ENCODE results near the gene KLHL18.
"Not testable (repeated sequence)": the region's sequence is repeated elsewhere in the genome, so short reads cannot be mapped to it uniquely, and the experiment has no call there.

The KLHL18 gene

DNA sequence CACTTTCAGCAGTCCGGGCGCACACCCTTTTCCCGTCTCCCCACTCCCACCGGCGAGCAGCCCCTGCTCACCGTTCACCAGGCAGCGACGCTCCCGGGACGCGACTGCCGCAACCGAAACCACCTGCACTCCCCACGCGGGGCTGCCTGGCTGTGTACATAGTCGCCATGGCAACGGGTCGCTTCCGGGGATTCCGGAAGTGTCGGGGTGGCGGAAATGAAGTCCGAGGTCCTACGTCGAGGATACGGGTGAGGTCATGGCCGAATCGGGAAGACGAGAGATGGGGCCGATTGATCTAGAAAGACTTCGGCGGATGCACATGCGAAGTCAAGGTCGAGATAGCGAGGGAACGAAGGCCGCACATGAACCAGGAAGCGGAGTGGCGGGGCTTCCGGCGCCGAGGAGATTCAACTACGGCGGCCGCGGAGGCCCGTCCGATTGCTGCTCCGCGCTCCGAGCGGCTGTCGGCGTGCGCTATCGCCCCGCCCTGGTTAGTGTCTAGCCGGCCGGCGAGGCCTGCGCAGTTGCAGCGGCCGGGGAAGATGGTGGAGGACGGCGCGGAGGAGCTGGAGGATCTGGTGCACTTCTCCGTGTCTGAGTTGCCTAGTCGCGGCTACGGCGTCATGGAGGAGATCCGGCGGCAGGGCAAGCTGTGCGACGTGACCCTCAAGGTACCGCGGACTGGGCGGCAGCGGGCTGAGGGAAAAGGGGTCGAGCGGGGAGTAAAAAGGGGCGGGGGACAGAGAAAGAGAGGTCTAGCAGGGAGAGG, at the start of gene KLHL18, which contains the start of gene KIF9:
TSS of gene KLHL18 (plus strand) at position 521 of the 769 bp plus-strand sequence. CDS start at position 543, 22 bp downstream.
TSS of gene KIF9 (minus strand) at position 376 of the 769 bp plus-strand sequence. CDS start 5,425 bp downstream, outside the sequence.
- in situ Hi-C loops (cut with HindIII; ENCODE audit: low sequenced_read_pairs), result no loop called here

DNA sequence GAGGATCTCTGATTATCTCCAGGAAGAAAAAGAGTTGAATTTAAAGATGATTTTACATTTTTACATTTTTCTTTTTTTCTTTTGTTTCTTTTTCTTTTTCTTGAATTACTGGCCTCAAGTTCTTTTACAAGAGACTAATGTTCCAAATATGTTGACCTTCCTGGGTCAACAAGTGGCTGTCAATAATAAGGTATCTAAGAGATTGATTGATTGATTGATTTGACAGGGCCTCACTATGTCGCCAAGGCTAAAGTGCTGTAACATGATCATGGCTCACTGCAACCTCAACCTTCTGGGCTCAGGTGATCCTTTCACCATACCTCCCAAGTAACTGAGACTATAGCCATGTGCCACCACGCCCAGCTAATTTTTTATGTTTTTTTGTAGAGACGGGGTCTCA, 44.7 kb upstream of the KLHL18 start:
- in situ Hi-C loops (cut with HindIII; ENCODE audit: low sequenced_read_pairs), result no loop called here

DNA sequence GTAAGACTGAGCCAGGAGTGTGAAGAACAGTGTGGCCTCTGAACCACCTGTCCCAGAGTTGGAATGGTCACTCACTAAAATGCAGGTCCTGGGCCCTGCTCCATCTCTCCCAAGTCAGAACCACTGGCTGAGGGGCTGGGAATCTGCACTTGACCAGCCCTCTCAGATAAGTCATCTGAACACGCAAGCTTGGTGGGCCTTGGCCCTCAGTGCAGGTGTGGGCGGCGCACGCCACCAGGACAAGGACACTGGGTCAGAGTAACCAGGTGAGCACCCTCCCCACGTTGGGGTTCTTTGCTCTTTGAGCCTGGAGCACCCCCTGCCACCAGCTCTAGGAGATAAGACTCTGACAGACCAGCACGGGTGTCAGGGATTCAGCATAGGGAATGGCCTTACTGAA, 42.8 kb upstream of the KLHL18 start:
- in situ Hi-C loops (cut with HindIII; ENCODE audit: low sequenced_read_pairs), result no loop called here

DNA sequence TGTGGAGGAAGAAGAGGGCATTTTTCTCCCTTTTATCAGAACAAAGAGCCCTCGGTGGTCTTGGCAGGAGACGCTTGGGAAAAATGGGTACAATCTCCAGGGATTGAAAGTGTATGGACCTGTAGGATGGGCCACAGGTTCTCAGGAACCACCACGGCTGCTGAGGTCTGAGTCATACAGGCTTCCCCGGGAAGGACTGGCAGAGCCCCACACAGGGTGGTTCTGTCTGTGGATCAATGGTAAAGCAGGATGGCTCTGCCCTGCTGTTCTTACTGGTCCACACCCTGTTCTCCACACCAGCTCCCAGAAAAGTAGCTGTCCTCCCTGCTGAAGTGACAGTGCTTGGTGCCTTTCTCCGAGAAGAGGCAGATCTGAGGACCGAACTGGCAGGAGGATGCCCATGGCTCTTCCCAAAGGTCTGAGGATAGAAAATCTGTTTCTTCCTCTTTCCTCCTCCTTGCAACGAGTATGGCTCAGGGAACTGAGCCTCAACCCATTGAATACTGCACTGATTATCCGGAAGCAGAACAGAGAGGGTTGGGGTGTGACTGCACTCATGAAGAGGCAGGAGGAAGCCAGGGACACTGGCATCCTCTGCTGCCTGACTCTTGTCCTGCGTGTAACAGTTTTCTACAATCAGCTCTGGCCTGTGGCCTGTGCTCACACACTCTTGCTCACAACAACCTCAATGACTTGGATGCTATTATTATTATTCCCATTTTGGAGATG, 39.2 kb upstream of the KLHL18 start:
- in situ Hi-C loops (cut with HindIII; ENCODE audit: low sequenced_read_pairs), result no loop called here

DNA sequence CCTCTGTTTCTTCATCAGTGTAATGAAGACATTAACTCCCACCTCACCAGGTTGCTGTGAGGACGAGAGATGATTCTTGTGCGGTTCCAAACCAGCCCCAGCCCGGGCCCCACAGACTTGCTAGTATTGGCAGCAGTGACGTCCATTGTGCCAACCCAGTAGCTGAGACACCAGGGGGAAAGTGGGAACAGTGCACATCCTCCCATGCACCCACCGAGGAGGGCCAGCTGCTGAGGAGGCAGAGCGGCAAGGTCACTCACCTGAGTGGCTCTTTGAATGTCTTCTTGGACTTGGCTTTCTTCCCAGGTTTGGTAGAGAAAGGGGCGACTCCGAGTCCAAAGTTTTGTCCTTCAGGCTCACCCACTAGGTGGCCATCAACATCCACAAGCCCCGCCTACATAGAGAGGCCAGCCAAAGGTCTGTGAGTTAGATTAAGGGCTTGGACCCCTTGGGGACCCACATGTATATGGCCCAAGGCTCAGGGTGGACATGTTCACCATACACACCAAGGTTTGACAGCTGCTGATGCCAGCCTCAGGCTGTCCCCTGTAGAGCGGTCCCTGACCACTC, 38.1 kb upstream of the KLHL18 start:
- in situ Hi-C loops (cut with HindIII; ENCODE audit: low sequenced_read_pairs), result no loop called here

DNA sequence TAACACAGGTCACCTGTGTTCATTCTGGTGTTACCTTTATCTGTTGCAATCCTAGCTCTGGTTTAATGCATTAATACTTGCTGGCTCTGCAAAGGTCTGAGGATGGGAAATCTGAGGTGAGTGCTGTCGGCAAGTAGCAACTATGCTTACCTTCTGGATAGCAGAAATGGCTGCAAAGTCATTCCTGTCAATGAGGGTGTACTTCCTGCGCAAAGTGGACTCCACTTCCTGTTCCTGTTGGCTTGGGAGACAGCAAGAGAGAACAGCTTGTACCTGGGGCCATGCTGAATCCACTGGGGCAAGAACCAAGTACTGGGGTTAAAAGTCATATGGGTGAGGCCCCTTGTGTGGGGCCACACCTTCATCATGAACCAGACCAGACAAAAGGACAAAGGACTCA, 37.5 kb upstream of the KLHL18 start:
- in situ Hi-C loops (cut with HindIII; ENCODE audit: low sequenced_read_pairs), result no loop called here

DNA sequence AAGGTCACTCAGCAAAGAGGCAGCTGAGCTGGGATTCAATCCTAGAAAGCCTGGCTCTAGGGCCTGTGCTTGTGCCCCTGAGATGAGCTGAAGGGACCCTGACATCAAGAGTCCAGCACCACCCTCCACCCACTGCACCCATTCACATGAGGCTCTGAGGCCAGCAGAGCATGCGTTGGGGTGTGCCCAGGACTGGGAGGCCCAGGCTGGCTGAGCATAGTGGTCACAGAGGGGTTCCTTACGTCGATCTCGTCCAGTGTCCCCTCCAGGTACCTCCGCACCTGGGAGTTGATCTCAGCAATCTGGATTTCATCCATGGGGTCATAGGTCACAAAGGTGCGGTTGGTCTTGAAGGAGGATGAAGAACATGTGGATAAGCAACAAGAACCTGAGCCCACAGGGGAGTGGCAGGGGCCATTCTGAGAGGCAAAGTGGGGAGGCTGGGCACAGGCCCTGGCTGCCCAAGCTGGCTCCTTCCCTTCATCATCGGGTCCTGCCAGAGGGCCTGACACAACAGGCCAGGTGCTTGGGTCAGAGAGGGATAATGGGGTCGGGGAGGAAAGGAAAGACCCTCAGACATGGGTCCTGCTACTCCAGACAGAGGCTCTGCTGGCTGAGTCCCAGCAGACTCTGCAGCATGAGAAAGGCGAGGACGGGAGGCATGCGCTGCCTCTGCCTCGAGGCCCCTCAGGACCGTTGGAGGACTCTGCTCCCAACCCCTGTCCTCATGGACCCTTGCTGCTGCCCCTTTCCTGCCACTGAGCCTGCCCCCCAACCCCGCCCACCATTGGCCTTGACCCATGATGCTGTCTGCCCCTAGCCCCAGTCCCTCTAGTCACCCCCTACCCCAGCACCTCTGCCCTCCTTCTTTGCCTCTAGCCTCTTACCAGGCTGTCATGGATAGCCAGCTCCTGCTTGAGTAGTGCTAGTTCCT, 35.3 kb upstream of the KLHL18 start:
- in situ Hi-C loops (cut with HindIII; ENCODE audit: low sequenced_read_pairs), result no loop called here

DNA sequence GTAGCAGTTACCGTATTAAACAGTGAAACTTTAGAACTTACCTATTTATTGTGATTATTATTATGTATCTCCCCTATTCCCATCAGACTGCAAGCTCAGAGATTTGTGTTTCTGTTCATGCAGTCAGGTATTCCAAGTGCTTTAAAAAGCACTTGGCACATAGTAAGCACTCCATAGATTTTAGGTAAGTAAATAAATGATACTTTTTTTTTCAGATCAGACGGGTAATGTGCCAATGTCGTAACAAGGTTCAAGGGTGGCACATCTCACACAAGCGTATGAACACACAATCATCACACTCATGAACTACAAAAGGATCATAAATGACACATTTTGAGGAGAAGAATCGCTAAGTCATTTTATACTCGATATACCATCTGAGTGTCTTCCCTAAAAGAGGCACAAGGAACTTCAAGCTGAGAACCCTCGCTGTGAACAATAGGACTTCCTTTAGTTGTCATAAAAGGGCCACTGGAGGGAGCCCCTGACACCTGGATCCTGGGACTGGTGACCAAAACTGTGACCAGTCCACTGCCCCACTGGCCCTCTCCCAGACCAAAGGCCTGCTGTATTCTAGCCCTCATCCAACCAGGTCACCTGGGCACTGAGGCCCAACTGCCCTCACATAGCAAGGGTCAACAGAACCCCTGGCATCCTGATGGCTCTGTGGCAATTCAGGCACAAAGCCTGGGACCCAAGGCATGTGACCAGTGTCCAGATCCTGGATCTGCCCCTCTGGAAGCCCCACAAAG, 32.3 kb upstream of the KLHL18 start:
- in situ Hi-C loops (cut with HindIII; ENCODE audit: low sequenced_read_pairs), result no loop called here

DNA sequence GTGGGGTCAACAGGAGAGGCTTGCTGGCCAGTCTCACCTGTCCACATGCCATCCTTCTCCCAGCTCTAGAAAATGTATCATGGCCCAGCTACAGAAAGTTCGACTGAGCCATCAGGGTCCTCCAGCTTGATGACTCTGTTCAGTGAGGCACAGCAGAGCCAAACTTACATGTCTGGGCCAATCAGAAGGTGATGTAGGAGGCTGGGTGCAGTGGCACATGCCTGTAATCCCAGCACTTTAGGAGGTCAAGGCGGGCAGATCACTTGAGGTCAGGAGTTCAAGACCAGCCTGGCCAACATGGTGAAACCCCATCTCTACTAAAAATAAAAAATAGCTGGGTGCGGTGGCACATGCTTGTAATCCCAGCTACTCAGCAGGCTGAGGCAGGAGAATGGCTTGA, 31.7 kb upstream of the KLHL18 start:
- in situ Hi-C loops (cut with HindIII; ENCODE audit: low sequenced_read_pairs), result not testable (repeated sequence)

DNA sequence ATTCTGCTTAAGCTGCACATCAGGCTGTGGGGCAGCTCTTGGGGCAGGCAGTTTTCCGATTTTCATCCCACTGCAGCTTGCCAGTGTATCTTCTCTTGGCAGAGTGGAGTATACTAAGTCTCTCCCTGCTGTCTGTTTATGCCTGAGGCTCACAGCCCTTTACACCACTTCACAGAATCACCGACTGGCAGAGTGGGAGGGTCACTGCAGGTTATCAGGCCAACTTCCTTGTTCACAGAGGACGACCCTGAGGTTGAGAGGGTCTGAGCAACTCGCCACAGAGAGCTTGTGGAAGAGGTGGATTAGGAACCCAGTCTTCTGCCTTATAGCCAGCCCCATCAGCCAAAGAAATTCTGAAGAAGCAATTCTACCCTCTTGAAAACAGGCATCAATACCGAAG, 31.1 kb upstream of the KLHL18 start:
- in situ Hi-C loops (cut with HindIII; ENCODE audit: low sequenced_read_pairs), result no loop called here

DNA sequence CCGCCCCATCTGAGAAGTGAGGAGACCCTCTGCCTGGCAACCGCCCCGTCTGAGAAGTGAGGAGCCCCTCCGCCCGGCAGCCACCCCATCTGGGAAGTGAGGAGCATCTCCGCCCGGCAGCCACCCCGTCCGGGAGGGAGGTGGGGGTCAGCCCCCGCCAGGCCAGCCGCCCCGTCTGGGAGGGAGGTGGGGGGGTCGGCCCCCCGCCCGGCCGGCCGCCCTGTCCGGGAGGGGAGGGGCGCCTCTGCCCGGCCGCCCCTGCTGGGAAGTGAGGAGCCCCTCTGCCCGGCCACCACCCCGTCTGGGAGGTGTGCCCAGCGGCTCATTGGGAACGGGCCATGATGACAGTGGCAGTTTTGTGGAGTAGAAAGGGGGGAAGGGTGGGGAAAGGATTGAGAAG, 26.4 kb upstream of the KLHL18 start:
- in situ Hi-C loops (cut with HindIII; ENCODE audit: low sequenced_read_pairs), result not testable (repeated sequence)

DNA sequence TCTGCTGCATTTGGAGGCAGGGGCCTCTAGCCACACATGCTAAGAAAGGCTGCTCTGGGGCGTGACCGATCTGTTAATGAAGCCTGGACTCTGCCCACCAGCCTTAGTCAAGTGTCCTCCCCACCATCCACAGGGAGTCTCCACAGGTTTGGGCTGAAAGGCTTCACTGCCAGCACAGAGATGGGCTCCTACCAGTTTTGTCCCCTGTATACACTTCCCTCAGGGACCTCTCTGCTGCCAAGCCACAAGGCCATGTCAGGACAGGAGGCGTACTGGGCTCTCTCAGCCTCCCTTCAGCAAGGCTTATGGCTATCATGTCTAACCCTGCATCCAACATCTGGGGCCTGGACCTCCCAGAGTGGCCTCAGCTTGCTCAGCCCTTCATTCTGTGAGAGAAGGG, 23.6 kb upstream of the KLHL18 start:
- in situ Hi-C loops (cut with HindIII; ENCODE audit: low sequenced_read_pairs), result no loop called here

DNA sequence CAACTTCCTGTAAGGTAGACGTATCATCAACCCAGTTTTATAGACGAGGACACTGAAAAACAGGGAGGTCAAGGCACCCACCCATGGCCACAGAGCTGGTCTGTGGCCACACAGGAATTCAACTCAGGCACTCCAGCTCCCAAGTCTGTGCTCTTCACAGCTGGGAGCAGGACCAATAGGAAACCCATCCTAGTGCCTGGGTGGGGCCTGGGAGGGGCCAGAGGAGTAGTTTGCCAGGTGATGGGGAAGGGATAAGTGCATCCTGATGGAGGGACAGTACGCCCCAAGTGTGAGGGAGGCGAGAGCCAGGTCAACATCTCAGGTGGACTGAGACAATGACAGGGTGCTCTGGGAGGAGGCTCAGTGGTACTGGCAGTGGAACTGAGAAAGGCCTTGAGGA, 22.1 kb upstream of the KLHL18 start:
- in situ Hi-C loops (cut with HindIII; ENCODE audit: low sequenced_read_pairs), result no loop called here

DNA sequence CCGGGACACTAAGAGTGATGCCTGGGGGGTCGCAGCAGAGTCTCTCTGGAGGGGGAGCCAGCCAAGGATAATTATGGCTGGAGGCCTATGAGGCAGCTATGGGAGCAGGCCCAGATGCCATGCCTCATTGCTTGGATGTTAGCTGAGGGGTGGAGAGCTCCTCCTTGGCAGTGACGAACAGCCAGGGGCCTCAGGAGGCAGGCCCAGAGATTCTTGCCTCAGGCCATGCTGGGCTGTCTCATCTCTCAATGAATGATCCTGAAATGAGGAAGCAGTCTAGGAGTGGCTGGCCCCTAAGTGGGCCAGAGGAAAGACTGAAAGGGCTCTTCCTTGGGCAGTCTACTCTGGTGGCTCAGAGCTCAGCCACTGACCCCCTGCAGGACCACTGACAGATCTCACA, 21.4 kb upstream of the KLHL18 start:
- in situ Hi-C loops (cut with HindIII; ENCODE audit: low sequenced_read_pairs), result no loop called here

DNA sequence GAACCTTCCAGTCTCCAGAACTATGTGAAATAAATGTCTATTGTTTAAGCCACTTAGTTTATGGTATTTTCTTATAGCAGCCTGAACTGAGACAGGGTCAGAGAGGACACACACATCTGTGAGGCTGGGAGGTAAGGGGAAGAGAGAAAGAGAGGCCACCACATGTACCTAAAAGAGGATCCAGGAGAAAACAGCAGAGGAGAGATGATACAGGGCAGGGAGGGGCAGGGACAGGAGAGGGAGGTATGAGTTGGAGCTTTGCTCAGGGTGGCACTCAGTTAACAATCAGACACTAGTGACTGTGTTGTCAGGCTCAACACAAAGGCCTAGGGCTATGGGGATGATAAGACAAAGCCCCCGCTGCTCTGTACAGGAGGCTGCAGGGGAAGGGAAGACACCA, 17.7 kb upstream of the KLHL18 start:
- in situ Hi-C loops (cut with HindIII; ENCODE audit: low sequenced_read_pairs), result no loop called here

DNA sequence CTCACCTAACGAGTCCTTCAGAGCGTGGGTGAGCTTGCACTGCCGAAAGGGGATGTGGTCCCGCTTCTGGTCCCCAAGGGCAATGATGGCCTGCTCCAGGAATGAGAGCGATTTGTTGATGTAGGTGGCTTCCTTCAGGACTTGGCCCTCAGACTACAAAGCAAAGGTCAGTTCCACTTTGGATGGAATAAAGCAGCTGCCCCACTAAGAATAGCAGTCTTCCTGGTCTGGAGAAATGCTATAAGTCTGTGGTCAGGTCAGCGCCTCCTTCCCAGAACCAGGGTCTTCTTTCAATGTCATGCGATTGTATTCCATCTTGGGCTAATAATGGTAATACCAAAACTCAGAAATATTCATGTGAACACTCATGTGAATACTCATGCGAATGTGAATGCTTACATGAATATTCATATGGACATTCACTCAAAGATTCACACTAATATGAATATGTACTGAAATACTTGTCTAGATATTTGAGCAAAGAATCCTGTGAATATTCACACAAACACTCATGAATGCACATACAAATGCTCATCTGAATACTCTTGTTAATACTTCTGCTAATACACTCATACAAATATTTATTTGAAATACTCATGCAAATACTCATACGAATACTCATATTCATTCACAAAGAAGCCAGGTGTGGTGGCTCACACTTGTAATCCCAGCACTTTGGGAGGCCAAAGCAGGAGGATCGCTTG, 16.9 kb upstream of the KLHL18 start:
- in situ Hi-C loops (cut with HindIII; ENCODE audit: low sequenced_read_pairs), result no loop called here

DNA sequence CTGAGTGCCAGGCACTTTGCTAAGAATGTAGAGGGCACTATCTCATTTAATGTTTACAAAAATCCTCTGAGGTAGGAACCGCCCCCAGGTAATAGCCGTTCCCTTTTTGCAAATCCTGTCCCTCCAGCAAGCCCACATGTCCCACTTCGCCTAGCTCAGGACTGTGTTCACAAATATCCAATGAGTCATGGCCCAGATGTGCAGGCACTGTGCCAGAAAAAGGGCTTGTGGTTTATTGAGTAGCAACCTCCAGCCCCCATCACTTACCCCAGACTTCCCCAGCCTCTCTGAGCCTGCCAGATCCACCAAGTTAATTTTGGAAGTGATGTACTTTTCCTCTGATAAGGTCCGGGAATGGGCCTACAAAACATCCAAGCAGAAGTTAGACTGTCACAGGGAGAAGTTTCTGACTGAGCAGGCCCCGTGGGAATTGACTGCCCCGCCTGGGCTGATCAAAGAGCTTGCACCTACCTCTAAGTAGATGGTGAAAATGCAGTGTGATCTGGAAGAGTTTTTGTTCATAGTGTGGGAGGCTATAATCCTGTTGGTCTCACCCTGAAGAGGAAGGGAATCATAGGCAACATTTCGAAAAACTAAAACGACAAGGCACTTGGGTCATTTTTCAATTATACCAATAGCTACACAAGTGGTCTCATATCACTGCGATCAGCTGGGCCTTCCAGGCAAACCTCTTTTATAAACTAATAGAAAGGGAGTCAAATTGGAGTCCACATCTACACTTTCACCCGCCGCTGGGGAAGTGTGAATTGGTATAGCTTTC, 15.8 kb upstream of the KLHL18 start:
- in situ Hi-C loops (cut with HindIII; ENCODE audit: low sequenced_read_pairs), result no loop called here

DNA sequence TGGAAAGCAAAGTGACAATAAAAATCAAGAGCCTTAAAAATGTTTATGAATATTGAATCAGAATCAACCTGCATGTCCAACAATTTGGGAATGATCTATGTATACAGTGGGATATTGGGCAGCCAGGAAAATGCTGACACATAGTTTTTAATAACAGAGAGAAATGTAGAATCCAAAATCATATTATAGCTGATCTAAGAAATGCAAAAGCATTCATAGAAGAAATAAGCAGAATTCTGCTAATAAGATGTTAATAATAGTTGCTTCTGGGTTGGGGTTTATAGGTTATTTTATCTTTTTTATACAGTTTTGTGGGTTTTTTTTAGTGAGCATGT, 15.3 kb upstream of the KLHL18 start:
- in situ Hi-C loops (cut with HindIII; ENCODE audit: low sequenced_read_pairs), result no loop called here

DNA sequence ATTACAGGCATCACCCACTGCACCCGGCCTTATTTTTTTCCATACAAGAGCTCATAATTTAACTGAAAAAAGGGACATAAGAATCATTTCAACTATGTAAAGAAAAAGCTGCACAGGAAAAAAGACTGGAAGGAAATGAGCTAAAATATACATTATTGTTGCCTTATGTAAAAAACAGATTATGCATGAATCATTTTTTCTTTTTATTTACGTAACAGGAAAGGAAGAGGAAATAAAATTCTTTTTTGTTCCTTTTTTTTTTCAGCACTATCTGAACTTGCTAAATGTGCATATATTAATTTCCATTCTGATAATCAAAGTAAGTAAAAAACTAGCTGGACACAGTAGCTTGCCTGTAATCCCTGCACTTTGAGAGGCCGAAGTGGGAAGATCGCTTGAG, 12.2 kb upstream of the KLHL18 start:
- in situ Hi-C loops (cut with HindIII; ENCODE audit: low sequenced_read_pairs), result no loop called here
